Hematopoietic multipotent progenitor cell treated with erythropoietin and hydrocortisone succinate and interleukin-3 and kit ligand, for 6 days (in vitro differentiated cells): ENCODE measurements around the gene DCN.

ENCODE experiments used
- DNase-seq: peaks from one replicate; pipeline ENCODE4 v3.0.0-alpha.2; 2015

DCN gene

GRCh38 chr12:91129662-91130362 is 52.8 kb downstream of the DCN start:
- no peak for DNase-seq

- DNase-seq, result no peak
Measured at GRCh38 chr12:91127751-91128150, 54.9 kb downstream of the DCN start.

- no peak for DNase-seq
Measured at GRCh38 chr12:91127306-91127705, 55.3 kb downstream of the DCN start.

- DNase-seq, result no peak
Measured at GRCh38 chr12:91126516-91126915, 56.1 kb downstream of the DCN start.

- no peak for DNase-seq
Measured at GRCh38 chr12:91123236-91123916, 59.2 kb downstream of the DCN start.

GRCh38 chr12:91120781-91121180 is 61.8 kb downstream of the DCN start:
- no peak for DNase-seq

GRCh38 chr12:91119089-91119488 is 63.5 kb downstream of the DCN start:
- DNase-seq, result no peak

- DNase-seq, result no peak
Measured at GRCh38 chr12:91113621-91114020, 69.0 kb downstream of the DCN start.

- peak; percentile 26 for DNase-seq
Measured at GRCh38 chr12:91111366-91112325, 71.0 kb downstream of the DCN start, which contains the start of gene LUM. LUM (minus strand) TSS chr12:91111494; CDS start chr12:91108979, 2,515 bp downstream.

GRCh38 chr12:91110311-91110924 is 72.2 kb downstream of the DCN start:
- no peak for DNase-seq

- DNase-seq, result no peak
Measured at GRCh38 chr12:91109581-91110310, 72.9 kb downstream of the DCN start.

GRCh38 chr12:91109148-91109564 is 73.5 kb downstream of the DCN start:
- DNase-seq, result peak; percentile 77

- no peak for DNase-seq
Measured at GRCh38 chr12:91108196-91108755, 74.3 kb downstream of the DCN start.

GRCh38 chr12:91106283-91106682 is 76.3 kb downstream of the DCN start:
- DNase-seq, result no peak

GRCh38 chr12:91105807-91106206 is 76.8 kb downstream of the DCN start:
- no peak for DNase-seq

GRCh38 chr12:91104812-91105466 is 77.7 kb downstream of the DCN start:
- no peak for DNase-seq

- DNase-seq, result no peak
Measured at GRCh38 chr12:91103624-91104023, 79.0 kb downstream of the DCN start.

GRCh38 chr12:91103101-91103500 is 79.5 kb downstream of the DCN start:
- DNase-seq, result no peak

- peak; percentile 36 for DNase-seq
Measured at GRCh38 chr12:91100906-91101305, 81.7 kb downstream of the DCN start.

- no peak for DNase-seq
Measured at GRCh38 chr12:91099836-91100235, 82.8 kb downstream of the DCN start.

GRCh38 chr12:91099341-91099740 is 83.3 kb downstream of the DCN start:
- peak; percentile 68 for DNase-seq
